NCI-H82 treated with DMSO at 0.1 percent for 48 hours (cell line): Measurements from ENCODE around the gene PHRF1.
"Not testable (repeated sequence)": the region's sequence is repeated elsewhere in the genome, so short reads cannot be mapped to it uniquely, and the experiment has no call there.

Source experiments
- DNase-seq: peaks from one replicate; lab custom pipeline; 2025; ENCODE audit not compliant: unreplicated experiment; lab: John Stamatoyannopoulos, UW

Gene PHRF1

GRCh38 chr11:571802-572185 is 4.5 kb upstream of the PHRF1 start:
- no peak for DNase-seq

GRCh38 chr11:573146-573759 is 3.0 kb upstream of the PHRF1 start:
- DNase-seq = no peak

GRCh38 chr11:574031-574570 is 2.2 kb upstream of the PHRF1 start:
- not testable (repeated sequence) for DNase-seq

GRCh38 chr11:574632-575312 is 1.5 kb upstream of the PHRF1 start:
- DNase-seq = no peak

- DNase-seq = no peak
Observed at GRCh38 chr11:575313-575995, 816 bp upstream of the PHRF1 start.

GRCh38 chr11:576811-577610 is 741 bp downstream of the PHRF1 start:
- no peak for DNase-seq

GRCh38 chr11:577611-577894 is 1.3 kb downstream of the PHRF1 start:
- no peak for DNase-seq

GRCh38 chr11:578276-579035 is 2.2 kb downstream of the PHRF1 start:
- DNase-seq = no peak

- DNase-seq = no peak
Observed at GRCh38 chr11:579830-580601, 3.7 kb downstream of the PHRF1 start.

GRCh38 chr11:581342-581741 is 5.1 kb downstream of the PHRF1 start:
- DNase-seq = no peak

GRCh38 chr11:581752-582151 is 5.5 kb downstream of the PHRF1 start:
- no peak for DNase-seq

GRCh38 chr11:584287-584686 is 8.0 kb downstream of the PHRF1 start:
- DNase-seq = no peak

- no peak for DNase-seq
Observed at GRCh38 chr11:586376-587316, 10.4 kb downstream of the PHRF1 start.

- no peak for DNase-seq
Observed at GRCh38 chr11:587546-587945, 11.3 kb downstream of the PHRF1 start.

- no peak for DNase-seq
Observed at GRCh38 chr11:587978-588380, 11.7 kb downstream of the PHRF1 start.

GRCh38 chr11:589798-590197 is 13.5 kb downstream of the PHRF1 start:
- no peak for DNase-seq

- DNase-seq = no peak
Observed at GRCh38 chr11:590997-591396, 14.7 kb downstream of the PHRF1 start.

GRCh38 chr11:592501-592900 is 16.2 kb downstream of the PHRF1 start:
- no peak for DNase-seq

GRCh38 chr11:592918-593317 is 16.6 kb downstream of the PHRF1 start:
- no peak for DNase-seq
